ENCODE measurements around the gene SLC12A2.

SLC12A2 gene

GRCh38 chr5:128236334-128236733, 152.8 kb downstream of the SLC12A2 start:
- Histone ChIP-seq H2AFZ (ENCODE audit: low read depth, low read length) (no peak overlapping the region), H3K9me3 (ENCODE audit: insufficient read depth, low read length, severe bottlenecking) (no peaks in the 10 kb centered on the region), H3K27me3 (ENCODE audit: insufficient read depth, low read length, poor library complexity) (no peaks in the 10 kb centered on the region), H3K9ac (ENCODE audit: low read depth, low read length) (no peak overlapping the region), H3K4me3 (ENCODE audit: low read depth in 1 of 2, low read length in 2 of 2) (no peak overlapping the region), H3K36me3 (ENCODE audit: insufficient read depth, low read length) (no peaks in the 10 kb centered on the region), H3K4me2 (ENCODE audit: insufficient read depth, low read length) (no peak overlapping the region), H3K4me1 (ENCODE audit: insufficient read depth, low read length) (no peaks in the 10 kb centered on the region), H3K27ac (ENCODE audit: low read length) (no peak overlapping the region), H3K79me2 (ENCODE audit: insufficient read depth, low read length) (no peaks in the 10 kb centered on the region), H4K20me1 (ENCODE audit: insufficient read depth, low read length) (no peaks in the 10 kb centered on the region)
- no peak for ATAC-seq (ENCODE audit: insufficient read depth, low read depth)
- DNase-seq: no peak
- TF ChIP-seq EZH2 (IDR thresholded peaks at IDR 0.05; ENCODE audit: borderline replicate concordance, low read depth, low read length, severe bottlenecking): no peak
- TF ChIP-seq CTCF (IDR thresholded peaks at IDR 0.05; ENCODE audit: borderline replicate concordance, extremely low read depth, low read length, poor library complexity, severe bottlenecking): no peak

GRCh38 chr5:128237000-128237399, 153.4 kb downstream of the SLC12A2 start:
- H4K20me1 ChIP-seq (ENCODE audit: insufficient read depth, low read length): no peaks in the 10 kb centered on the region
- no peaks in the 10 kb centered on the region for H3K36me3 ChIP-seq (ENCODE audit: insufficient read depth, low read length)
- H3K27ac ChIP-seq (ENCODE audit: low read length): no peak overlapping the region
- ATAC-seq (ENCODE audit: insufficient read depth, low read depth) (no peak), DNase-seq (no peak)
- no peaks in the 10 kb centered on the region for H3K27me3 ChIP-seq (ENCODE audit: insufficient read depth, low read length, poor library complexity)
- no peak overlapping the region for H2AFZ ChIP-seq (ENCODE audit: low read depth, low read length)
- no peak overlapping the region for H3K4me2 ChIP-seq (ENCODE audit: insufficient read depth, low read length)
- H3K4me3 ChIP-seq (ENCODE audit: low read depth in 1 of 2, low read length in 2 of 2): no peak overlapping the region
- no peaks in the 10 kb centered on the region for H3K9me3 ChIP-seq (ENCODE audit: insufficient read depth, low read length, severe bottlenecking)
- H3K79me2 ChIP-seq (ENCODE audit: insufficient read depth, low read length): no peaks in the 10 kb centered on the region
- H3K9ac ChIP-seq (ENCODE audit: low read depth, low read length): no peak overlapping the region
- TF ChIP-seq EZH2 (IDR thresholded peaks at IDR 0.05; ENCODE audit: borderline replicate concordance, low read depth, low read length, severe bottlenecking): no peak
- no peak for TF ChIP-seq CTCF (IDR thresholded peaks at IDR 0.05; ENCODE audit: borderline replicate concordance, extremely low read depth, low read length, poor library complexity, severe bottlenecking)
- H3K4me1 ChIP-seq (ENCODE audit: insufficient read depth, low read length): no peaks in the 10 kb centered on the region

- no peak overlapping the region for H3K4me2 ChIP-seq (ENCODE audit: insufficient read depth, low read length)
- ATAC-seq (ENCODE audit: insufficient read depth, low read depth): no peak
Observed at GRCh38 chr5:128237546-128237945, 154.0 kb downstream of the SLC12A2 start.

More at GRCh38 chr5:128237546-128237945, 154.0 kb downstream of the SLC12A2 start:
- Histone ChIP-seq H3K27me3 (ENCODE audit: insufficient read depth, low read length, poor library complexity) (no peaks in the 10 kb centered on the region), H3K9ac (ENCODE audit: low read depth, low read length) (no peak overlapping the region), H3K27ac (ENCODE audit: low read length) (no peak overlapping the region), H3K79me2 (ENCODE audit: insufficient read depth, low read length) (no peaks in the 10 kb centered on the region), H4K20me1 (ENCODE audit: insufficient read depth, low read length) (no peaks in the 10 kb centered on the region), H2AFZ (ENCODE audit: low read depth, low read length) (no peak overlapping the region), H3K4me1 (ENCODE audit: insufficient read depth, low read length) (no peaks in the 10 kb centered on the region), H3K4me3 (ENCODE audit: low read depth in 1 of 2, low read length in 2 of 2) (no peak overlapping the region), H3K9me3 (ENCODE audit: insufficient read depth, low read length, severe bottlenecking) (no peaks in the 10 kb centered on the region), H3K36me3 (ENCODE audit: insufficient read depth, low read length) (no peaks in the 10 kb centered on the region)
- TF ChIP-seq CTCF (IDR thresholded peaks at IDR 0.05; ENCODE audit: borderline replicate concordance, extremely low read depth, low read length, poor library complexity, severe bottlenecking): no peak
- no peak for TF ChIP-seq EZH2 (IDR thresholded peaks at IDR 0.05; ENCODE audit: borderline replicate concordance, low read depth, low read length, severe bottlenecking)
- DNase-seq: no peak
